ENCODE data around the gene LARGE1. TPM values are rescaled to one million over a fixed set of nuclear protein-coding genes. Genes with fewer than 3 reads are reported as not detected.

Gene LARGE1
- total RNA-seq, 2 experiments from 2014 or later: 0.81 to 2.0 TPM

DNA sequence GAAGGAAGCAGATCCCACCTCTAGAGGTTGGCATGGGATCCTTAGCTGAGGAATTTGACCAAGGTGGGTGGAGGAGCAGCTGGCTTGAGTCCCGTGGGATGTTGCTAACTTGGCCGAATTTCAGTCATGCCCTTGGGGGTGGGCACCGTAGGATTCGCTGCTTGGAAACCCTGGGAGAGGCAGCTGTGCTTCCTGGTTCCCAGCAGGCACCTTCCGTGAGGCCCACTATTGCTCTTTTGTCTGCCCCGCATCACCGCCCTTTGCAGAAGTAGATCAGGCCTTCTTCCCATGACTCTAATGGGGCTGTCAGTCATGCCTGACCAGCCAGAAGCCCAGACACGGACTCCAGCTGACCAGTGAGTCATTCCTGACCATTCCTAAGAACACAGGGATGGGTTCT, 569.8 kb downstream of the LARGE1 start:
- H3K27me3 Mint-ChIP-seq: no peaks in the 10 kb centered on the region
- no peaks in the 10 kb centered on the region for H3K36me3 Mint-ChIP-seq
- H3K9me3 Mint-ChIP-seq: peaks cover 14% of the 10 kb centered on the region
- DNase-seq: no peak
- ChIA-PET POLR2A (no interaction called here), CTCF (no interaction called here)
- H3K4me3 Mint-ChIP-seq: no peak overlapping the region
- H3K4me1 Mint-ChIP-seq (ENCODE audit: low read depth): no peaks in the 10 kb centered on the region
- intact Hi-C loops (cut with micrococcal nuclease): no loop called here
- H3K27ac Mint-ChIP-seq: no peak overlapping the region

DNA sequence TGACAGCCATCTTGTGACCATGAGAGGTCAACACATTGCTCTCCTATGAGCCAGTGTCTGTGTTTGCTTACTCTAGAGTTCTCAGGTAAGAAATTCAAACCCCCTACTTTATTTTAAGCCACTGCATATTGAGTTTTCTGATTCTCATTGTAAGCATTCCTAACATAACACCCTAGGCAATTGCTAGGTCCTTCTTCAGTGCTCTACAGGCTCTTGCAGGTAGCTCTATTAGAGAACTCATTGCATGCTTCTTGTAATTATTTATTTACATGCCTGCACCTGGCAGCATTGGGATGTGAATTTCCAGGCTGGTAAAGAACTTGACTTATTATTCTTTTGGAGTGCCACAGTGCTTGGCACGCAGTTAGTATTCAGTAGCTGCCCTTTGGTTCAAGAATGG, 573.3 kb downstream of the LARGE1 start:
- DNase-seq: no peak
- intact Hi-C loops (cut with micrococcal nuclease): no loop called here
- Mint-ChIP-seq H3K27ac (no peak overlapping the region), H3K27me3 (no peaks in the 10 kb centered on the region), H3K9me3 (peaks cover 14% of the 10 kb centered on the region), H3K4me1 (ENCODE audit: low read depth) (no peaks in the 10 kb centered on the region), H3K36me3 (no peaks in the 10 kb centered on the region), H3K4me3 (no peak overlapping the region)
- ChIA-PET CTCF (no interaction called here), POLR2A (no interaction called here)

DNA sequence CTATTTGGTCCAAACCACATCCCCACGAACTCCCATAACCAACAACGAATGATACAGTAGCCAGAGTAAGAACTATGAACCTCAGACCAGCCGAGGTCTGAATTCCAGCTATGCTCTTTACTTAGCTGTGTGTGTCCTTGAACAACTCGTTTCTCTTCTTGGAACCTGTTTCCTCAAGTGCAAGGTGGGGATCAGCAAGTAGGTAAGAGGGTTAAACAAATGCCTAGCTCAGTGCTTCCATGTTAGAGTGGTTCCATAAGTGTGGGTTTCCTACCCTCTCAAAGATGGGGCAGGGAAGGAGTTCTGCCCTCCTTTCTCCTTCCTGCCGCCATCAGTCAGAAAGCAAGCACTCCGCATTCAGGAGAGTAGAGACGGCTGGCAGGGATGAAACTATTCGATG, 578.7 kb downstream of the LARGE1 start:
- CTCF ChIA-PET: interaction anchor here (0.6 kb wide), 1 partner anchor 57 kb away, joined by 3 read pairs; no protein-coding TSS in a partner anchor

DNA sequence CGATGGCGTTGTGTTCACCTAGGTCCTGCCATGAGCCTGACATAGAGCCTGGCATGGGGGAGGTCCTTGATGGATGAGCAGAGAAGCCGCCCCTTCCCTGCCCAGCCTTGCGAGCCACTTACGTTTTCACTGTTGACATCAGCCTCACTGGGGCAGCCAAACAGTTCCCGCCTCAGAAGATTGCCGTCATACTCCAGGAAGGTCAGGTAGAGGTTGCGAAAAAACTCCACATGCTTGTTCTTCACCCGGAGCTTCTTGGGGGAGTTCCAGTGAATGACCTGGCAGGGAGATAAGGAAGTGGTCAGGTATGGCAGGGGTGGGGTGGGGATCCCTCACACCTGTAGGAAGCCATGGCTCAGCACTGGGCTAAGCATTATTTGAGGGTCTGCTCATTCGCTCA, 582.8 kb downstream of the LARGE1 start:
- POLR2A ChIA-PET: no interaction called here
- no peaks in the 10 kb centered on the region for H3K36me3 Mint-ChIP-seq
- no peak overlapping the region for H3K4me3 Mint-ChIP-seq
- intact Hi-C loops (cut with micrococcal nuclease): no loop called here
- CTCF ChIA-PET: no interaction called here
- no peaks in the 10 kb centered on the region for H3K27me3 Mint-ChIP-seq
- H3K9me3 Mint-ChIP-seq: no peaks in the 10 kb centered on the region
- H3K27ac Mint-ChIP-seq: no peak overlapping the region
- no peak for DNase-seq
- H3K4me1 Mint-ChIP-seq (ENCODE audit: low read depth): no peaks in the 10 kb centered on the region

More for the DNA sequence above, 578.7 kb downstream of the LARGE1 start:
- Mint-ChIP-seq H3K4me3 (no peak overlapping the region), H3K36me3 (no peaks in the 10 kb centered on the region), H3K4me1 (ENCODE audit: low read depth) (no peaks in the 10 kb centered on the region), H3K9me3 (no peaks in the 10 kb centered on the region), H3K27me3 (no peaks in the 10 kb centered on the region), H3K27ac (no peak overlapping the region)
- intact Hi-C loops (cut with micrococcal nuclease): no loop called here
- DNase-seq: no peak
- POLR2A ChIA-PET: no interaction called here

DNA sequence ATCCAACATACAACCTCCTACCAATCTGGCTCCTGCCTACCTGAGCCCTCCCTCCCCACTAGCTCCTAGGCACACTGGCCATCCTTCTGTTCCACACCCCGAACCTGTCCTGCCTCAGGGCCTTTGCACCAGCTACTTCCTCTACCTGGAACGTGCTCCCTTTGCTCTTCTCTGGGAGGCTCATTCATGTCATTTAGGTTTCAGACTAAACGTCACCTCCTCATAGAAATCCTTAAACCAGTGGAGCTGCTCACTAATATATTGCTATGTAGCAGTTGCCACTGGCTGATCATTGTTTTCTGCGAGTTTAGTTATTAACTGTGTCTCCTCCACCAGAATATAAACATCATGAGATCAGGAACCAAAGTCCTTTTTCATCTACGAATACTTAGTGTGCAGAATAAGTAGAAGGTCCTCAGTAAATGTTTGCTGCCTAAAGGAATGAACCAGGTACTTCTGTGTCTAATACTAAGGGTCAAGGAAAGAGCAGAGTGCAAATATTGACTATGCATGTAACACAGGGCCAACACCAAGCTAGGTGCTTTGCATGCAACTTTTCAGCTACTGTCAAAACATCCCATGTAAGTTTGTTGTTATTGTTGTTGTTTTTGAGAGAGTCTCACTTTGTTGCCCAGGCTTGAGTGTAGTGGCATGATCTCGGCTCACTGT, 584.5 kb downstream of the LARGE1 start:
- CTCF ChIA-PET: interaction anchor here (1.0 kb wide), 1 partner anchor 36 kb away, joined by 3 read pairs; no protein-coding TSS in a partner anchor
- no peaks in the 10 kb centered on the region for H3K4me1 Mint-ChIP-seq (ENCODE audit: low read depth)
- H3K4me3 Mint-ChIP-seq: no peak overlapping the region
- no peaks in the 10 kb centered on the region for H3K9me3 Mint-ChIP-seq
- no peaks in the 10 kb centered on the region for H3K36me3 Mint-ChIP-seq
- POLR2A ChIA-PET: no interaction called here
- intact Hi-C loops (cut with micrococcal nuclease): no loop called here
- no peak for DNase-seq
- no peaks in the 10 kb centered on the region for H3K27me3 Mint-ChIP-seq
- no peak overlapping the region for H3K27ac Mint-ChIP-seq

DNA sequence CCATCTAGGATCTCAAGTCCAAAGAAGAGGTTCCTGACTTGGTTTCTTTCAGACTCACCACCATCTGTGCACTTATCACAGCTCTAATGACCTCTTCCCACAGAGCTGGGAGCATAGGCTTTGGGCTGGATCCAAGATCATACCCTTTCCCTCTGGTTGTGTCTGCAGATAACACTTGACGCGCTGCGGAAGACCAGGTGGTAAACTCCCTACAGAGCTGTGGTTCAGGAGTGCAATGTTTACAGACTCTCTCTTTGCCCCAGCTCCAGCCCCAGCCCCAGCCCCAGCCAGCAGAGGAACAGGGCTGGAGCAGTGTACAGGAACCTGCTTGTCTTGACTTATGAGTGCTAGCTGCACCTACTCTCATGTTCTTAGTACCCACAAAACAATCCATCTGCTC, 587.7 kb downstream of the LARGE1 start:
- CTCF ChIA-PET: no interaction called here
- intact Hi-C loops (cut with micrococcal nuclease): no loop called here
- POLR2A ChIA-PET: no interaction called here
- DNase-seq: no peak
- Mint-ChIP-seq H3K36me3 (no peaks in the 10 kb centered on the region), H3K27me3 (no peaks in the 10 kb centered on the region), H3K9me3 (no peaks in the 10 kb centered on the region), H3K4me1 (ENCODE audit: low read depth) (no peaks in the 10 kb centered on the region), H3K4me3 (no peak overlapping the region), H3K27ac (no peak overlapping the region)

DNA sequence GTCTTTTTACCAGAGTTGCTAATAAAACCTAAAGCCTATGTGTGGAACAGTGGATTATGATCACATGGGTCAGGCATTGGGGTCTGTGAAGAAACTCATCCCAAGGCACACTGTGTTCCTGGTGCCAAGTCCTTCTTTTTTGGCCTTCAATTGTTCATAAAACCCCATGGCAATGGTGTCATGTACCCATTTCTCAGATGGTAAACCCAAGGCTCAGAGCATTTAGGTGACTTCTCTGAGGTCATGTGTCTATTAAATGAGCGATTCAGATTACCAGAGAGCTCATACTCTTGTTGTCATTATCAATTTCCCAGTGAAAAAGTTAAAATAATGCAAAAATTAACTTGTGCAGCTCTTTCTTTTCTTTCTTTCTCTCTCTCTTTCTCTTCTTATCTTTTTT, 589.3 kb downstream of the LARGE1 start:
- ChIA-PET POLR2A (no interaction called here), CTCF (no interaction called here)
- Mint-ChIP-seq H3K4me1 (ENCODE audit: low read depth) (no peaks in the 10 kb centered on the region), H3K27ac (no peak overlapping the region), H3K27me3 (no peaks in the 10 kb centered on the region), H3K4me3 (no peak overlapping the region), H3K9me3 (no peaks in the 10 kb centered on the region), H3K36me3 (no peaks in the 10 kb centered on the region)
- intact Hi-C loops (cut with micrococcal nuclease): no loop called here
- no peak for DNase-seq

DNA sequence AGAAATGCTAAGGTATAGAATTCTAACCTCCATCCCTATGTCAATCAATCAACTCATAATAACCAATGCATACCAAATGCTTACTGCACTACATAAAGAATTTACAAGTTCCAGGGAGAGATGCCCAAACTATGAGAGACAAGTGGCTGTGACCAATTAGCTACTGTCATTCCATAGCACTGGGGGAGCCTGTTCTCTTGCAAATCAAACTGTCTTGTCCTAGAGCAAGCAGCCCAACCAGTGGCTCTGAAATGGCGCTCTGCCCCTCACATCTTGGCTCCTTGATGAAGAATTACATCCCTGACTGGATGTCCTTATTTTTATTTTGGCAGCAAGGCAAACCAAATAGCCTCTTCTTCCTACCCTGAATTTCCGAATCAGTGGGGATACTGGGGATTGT, 589.7 kb downstream of the LARGE1 start:
- Mint-ChIP-seq H3K4me3 (no peak overlapping the region), H3K9me3 (no peaks in the 10 kb centered on the region), H3K4me1 (ENCODE audit: low read depth) (no peaks in the 10 kb centered on the region), H3K27me3 (no peaks in the 10 kb centered on the region), H3K36me3 (no peaks in the 10 kb centered on the region), H3K27ac (no peak overlapping the region)
- intact Hi-C loops (cut with micrococcal nuclease): no loop called here
- no peak for DNase-seq
- ChIA-PET POLR2A (no interaction called here), CTCF (no interaction called here)

DNA sequence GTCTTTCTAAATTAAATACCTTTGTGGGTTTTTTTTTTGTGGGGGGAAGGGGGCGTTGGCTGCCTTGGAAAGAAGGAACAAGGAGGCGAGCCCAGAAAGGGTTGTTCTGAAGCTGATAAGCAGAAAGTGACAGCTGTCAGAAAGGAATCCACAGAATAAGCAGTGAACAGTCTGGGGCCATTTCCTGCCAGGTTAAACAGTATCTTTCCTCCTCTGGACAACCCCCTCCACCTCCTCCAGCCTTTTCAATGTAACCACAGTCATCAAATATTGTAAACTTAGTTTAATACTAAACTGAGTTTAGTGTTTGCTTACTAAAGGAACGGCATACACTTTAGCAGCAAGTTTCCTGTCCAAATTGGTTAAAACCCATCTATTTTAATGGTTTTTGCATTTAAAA, 590.9 kb downstream of the LARGE1 start:
- no peaks in the 10 kb centered on the region for H3K36me3 Mint-ChIP-seq
- ChIA-PET CTCF (no interaction called here), POLR2A (no interaction called here)
- H3K4me1 Mint-ChIP-seq (ENCODE audit: low read depth): no peaks in the 10 kb centered on the region
- intact Hi-C loops (cut with micrococcal nuclease): no loop called here
- no peak overlapping the region for H3K4me3 Mint-ChIP-seq
- no peak overlapping the region for H3K27ac Mint-ChIP-seq
- H3K9me3 Mint-ChIP-seq: no peaks in the 10 kb centered on the region
- DNase-seq: no peak
- no peaks in the 10 kb centered on the region for H3K27me3 Mint-ChIP-seq

DNA sequence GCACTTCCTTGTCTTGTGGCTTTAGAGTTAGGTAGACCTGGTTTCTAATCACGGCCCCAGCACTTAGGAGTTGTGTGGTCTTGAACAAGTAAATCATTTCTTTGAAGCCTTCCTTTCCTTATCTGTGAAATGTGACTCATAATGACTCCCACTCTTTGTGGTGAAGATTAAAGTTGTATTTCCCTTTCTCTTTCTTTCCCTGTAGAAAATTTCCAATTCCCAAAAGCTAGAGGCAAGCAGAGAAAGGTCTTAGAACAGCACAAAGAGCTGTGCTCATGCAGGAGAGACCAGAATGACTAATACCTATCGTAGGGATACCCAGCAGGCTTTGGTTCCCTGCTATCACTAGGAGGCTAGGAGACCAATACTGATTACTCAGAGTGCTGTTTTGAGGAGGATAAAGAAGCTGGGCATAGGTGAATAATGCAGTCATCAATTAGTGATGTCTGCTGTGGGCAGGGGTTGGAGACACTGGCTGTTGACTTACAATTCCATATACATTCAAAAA, 591.4 kb downstream of the LARGE1 start:
- H3K9me3 Mint-ChIP-seq: no peaks in the 10 kb centered on the region
- no peaks in the 10 kb centered on the region for H3K36me3 Mint-ChIP-seq
- intact Hi-C loops (cut with micrococcal nuclease): no loop called here
- ChIA-PET CTCF (no interaction called here), POLR2A (no interaction called here)
- no peaks in the 10 kb centered on the region for H3K4me1 Mint-ChIP-seq (ENCODE audit: low read depth)
- no peak overlapping the region for H3K4me3 Mint-ChIP-seq
- H3K27me3 Mint-ChIP-seq: no peaks in the 10 kb centered on the region
- no peak for DNase-seq
- no peak overlapping the region for H3K27ac Mint-ChIP-seq

DNA sequence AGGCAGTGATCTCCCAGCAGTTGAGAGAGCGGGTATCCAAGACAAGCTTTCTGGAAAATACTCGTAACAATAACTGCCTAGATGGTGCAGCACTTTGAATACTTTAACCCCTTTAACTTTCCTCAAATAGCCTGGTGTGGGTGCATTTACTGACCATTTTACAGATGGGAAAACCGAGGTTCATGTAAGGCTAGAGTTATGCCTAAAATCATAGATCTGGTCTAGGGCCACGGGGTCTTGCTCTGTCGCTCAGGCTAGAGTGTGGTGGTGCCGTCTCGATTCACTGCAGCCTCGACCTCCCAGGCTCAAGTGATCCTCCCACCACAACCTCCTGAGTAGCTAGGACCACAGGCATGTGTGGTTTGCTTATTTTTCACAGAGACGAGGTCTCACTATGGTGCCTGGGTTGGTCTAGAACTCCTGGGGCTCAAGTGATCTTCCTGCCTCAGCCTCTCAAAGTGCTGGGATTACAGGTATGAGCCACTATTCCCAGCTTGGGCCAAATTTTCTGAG, 592.9 kb downstream of the LARGE1 start:
- no peaks in the 10 kb centered on the region for H3K36me3 Mint-ChIP-seq
- H3K4me1 Mint-ChIP-seq (ENCODE audit: low read depth): no peaks in the 10 kb centered on the region
- H3K27ac Mint-ChIP-seq: no peak overlapping the region
- no peak for DNase-seq
- no peaks in the 10 kb centered on the region for H3K9me3 Mint-ChIP-seq
- ChIA-PET POLR2A (no interaction called here), CTCF (interaction anchor here (0.5 kb wide), 1 partner anchor 253 kb away, joined by 3 read pairs; no protein-coding TSS in a partner anchor)
- no peak overlapping the region for H3K4me3 Mint-ChIP-seq
- H3K27me3 Mint-ChIP-seq: no peaks in the 10 kb centered on the region
- intact Hi-C loops (cut with micrococcal nuclease): no loop called here

DNA sequence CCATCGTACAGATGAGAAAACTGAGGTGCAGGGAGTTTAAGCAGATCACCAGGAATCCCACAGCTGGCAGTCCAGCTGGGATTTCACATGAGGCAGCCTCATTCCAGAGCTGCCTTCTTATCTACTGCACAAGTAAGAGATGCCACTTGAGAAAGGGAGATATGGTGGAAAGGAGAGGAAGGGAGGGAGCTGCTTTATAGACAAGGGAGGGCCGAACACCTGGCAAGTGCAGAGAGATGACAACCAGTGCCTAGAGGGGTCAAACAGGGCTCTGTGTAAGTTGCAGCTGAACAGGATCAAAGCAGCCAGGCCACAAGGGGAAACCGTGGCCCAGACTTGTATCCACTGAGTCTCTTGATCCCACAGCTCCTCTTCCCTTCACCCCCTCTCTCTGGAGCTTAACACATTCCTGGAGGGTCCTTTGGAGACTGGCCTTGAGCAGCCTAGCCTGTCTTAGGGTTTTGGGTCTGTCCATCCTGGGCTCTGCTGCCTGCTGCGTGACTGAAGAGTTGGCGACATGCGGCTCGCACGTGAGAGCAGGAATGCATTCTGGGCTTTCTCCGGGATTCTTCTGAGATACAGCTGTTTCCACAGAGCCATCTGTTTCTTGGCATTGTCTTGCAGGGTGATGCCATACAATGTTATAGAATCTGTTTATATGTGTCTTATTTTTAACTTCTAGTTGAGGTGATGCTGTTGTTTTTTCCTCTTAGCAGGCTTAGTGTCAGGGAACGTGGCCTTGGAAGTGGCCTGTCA, 593.6 kb downstream of the LARGE1 start:
- no peaks in the 10 kb centered on the region for H3K36me3 Mint-ChIP-seq
- no peaks in the 10 kb centered on the region for H3K27me3 Mint-ChIP-seq
- intact Hi-C loops (cut with micrococcal nuclease): no loop called here
- ChIA-PET CTCF (no interaction called here), POLR2A (no interaction called here)
- H3K9me3 Mint-ChIP-seq: no peaks in the 10 kb centered on the region
- no peaks in the 10 kb centered on the region for H3K4me1 Mint-ChIP-seq (ENCODE audit: low read depth)
- no peak for DNase-seq
- H3K4me3 Mint-ChIP-seq: no peak overlapping the region
- H3K27ac Mint-ChIP-seq: no peak overlapping the region

Measured in activated CD4-positive, alpha-beta memory T cell treated with anti-CD3 and anti-CD28 coated beads for 36 hours (primary cell).